Skeletal muscle tissue (tissue), 4 donors: Measurements from ENCODE around the gene DDI1. TPM values are rescaled to one million over a fixed set of nuclear protein-coding genes. Genes with fewer than 3 reads are reported as not detected.
"Not testable (repeated sequence)": the region's sequence is repeated elsewhere in the genome, so short reads cannot be mapped to it uniquely, and the experiment has no call there.

Source experiments
- H3K27ac ChIP-seq: one replicate; pipeline ENCODE4 v1.7.0; 2013; ENCODE audit warnings: mild to moderate bottlenecking, low read depth, low read length, inconsistent platforms
- H3K27me3 ChIP-seq, 3 donors: one replicate each; pipeline ENCODE4 v1.7.0; 2013; ENCODE audit warnings: low read length in 3 of 3; ENCODE audit not compliant: control insufficient read depth in 3 of 3, insufficient read depth in 3 of 3
- H3K36me3 ChIP-seq, 3 donors: one replicate each; pipeline ENCODE4 v1.7.0; 2013; ENCODE audit warnings: low read length in 3 of 3; ENCODE audit not compliant: control insufficient read depth in 3 of 3, insufficient read depth in 3 of 3
- H3K4me1 ChIP-seq, 3 donors: one replicate each; pipeline ENCODE4 v1.7.0; 2013; ENCODE audit warnings: low read length in 3 of 3, mild to moderate bottlenecking in 3 of 3; ENCODE audit not compliant: control insufficient read depth in 3 of 3, insufficient read depth in 3 of 3
- H3K4me3 ChIP-seq, 3 donors: one replicate each; pipeline ENCODE4 v1.7.0; 2013; ENCODE audit warnings: low read length in 3 of 3
- H3K9ac ChIP-seq, 3 donors: one replicate each; pipeline ENCODE4 v1.7.0; 2013; ENCODE audit warnings: low read length in 3 of 3, mild to moderate bottlenecking in 3 of 3, moderate library complexity in 2 of 3, low read depth in 1 of 3
- H3K9me3 ChIP-seq, 3 donors: one replicate each; pipeline ENCODE4 v1.7.0; 2013; ENCODE audit warnings: low read length in 3 of 3; ENCODE audit not compliant: control insufficient read depth in 3 of 3
- total RNA-seq: library from RNA; depleted of rRNA; stranded (reverse); fragments of >200 nt; gene quantifications from one replicate; pipeline ENCODE4 v1.2.3, GENCODE V29; 2014
- donor health status: Osteomylitis.

DDI1 gene
- total RNA-seq, 1 donor from 2014 or later = not detected

DNA sequence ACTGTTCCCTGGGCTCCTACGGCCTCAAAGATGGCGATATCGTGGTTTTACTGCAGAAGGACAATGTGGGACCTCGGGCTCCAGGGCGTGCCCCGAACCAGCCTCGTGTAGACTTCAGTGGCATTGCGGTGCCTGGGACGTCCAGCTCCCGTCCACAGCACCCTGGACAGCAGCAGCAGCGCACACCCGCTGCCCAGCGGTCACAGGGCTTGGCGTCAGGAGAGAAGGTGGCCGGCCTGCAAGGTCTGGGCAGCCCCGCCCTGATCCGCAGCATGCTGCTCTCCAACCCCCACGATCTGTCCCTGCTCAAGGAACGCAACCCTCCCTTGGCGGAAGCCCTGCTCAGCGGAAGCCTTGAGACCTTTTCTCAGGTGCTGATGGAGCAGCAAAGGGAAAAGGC lies 555 bp downstream of the DDI1 start:
- H3K4me3 ChIP-seq = no peak overlapping the region
- H3K27me3 ChIP-seq = no peaks in the 10 kb centered on the region
- no peak overlapping the region for H3K27ac ChIP-seq
- no peak overlapping the region for H3K9ac ChIP-seq
- no peaks in the 10 kb centered on the region for H3K9me3 ChIP-seq
- H3K4me1 ChIP-seq = no peaks in the 10 kb centered on the region
- H3K36me3 ChIP-seq = no peaks in the 10 kb centered on the region

DNA sequence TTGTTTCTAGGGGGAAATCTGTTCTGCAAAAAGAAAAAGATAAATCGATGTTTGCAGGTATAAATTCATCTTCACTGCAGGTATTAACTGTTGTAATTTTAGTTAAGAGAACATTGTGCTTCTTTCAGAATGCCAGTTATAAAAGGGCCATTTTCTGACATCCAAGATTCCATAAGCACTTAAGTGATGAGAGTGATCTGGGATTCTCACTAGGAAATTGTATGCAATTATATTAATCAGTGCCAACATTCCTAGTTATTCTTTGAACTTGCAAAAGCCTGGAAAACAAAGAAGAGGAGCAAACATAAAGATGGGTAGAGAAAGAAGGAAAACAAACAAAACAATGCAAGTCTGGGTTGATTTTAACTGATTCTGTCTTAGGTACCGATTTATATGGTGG lies 5.4 kb downstream of the DDI1 start:
- no peak overlapping the region for H3K9ac ChIP-seq
- H3K27ac ChIP-seq = no peak overlapping the region
- no peaks in the 10 kb centered on the region for H3K4me1 ChIP-seq
- H3K27me3 ChIP-seq = no peaks in the 10 kb centered on the region
- no peak overlapping the region for H3K4me3 ChIP-seq
- no peaks in the 10 kb centered on the region for H3K9me3 ChIP-seq
- H3K36me3 ChIP-seq = no peaks in the 10 kb centered on the region

DNA sequence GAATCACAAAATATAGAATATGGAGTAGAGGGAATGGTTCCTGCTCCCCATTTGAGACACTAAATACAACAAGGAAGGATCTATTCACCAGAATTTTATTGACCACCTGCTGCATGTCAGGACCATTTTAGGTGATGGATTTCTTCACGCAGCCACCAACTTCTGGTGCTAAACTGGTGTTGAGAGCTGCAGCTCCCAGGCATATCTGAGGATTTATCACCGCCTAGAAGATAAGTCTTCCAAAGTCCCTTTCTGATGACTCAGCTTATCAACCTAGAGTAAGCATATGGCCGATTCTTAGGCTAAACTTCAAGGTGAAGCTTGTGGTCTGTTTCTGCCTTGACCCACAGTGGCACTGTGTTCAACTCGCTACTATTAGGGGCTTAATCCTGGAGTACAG lies 6.7 kb downstream of the DDI1 start:
- no peak overlapping the region for H3K4me3 ChIP-seq
- H3K27ac ChIP-seq = no peak overlapping the region
- H3K36me3 ChIP-seq = no peaks in the 10 kb centered on the region
- H3K9ac ChIP-seq = no peak overlapping the region
- H3K27me3 ChIP-seq = no peaks in the 10 kb centered on the region
- no peaks in the 10 kb centered on the region for H3K4me1 ChIP-seq
- H3K9me3 ChIP-seq = no peaks in the 10 kb centered on the region

DNA sequence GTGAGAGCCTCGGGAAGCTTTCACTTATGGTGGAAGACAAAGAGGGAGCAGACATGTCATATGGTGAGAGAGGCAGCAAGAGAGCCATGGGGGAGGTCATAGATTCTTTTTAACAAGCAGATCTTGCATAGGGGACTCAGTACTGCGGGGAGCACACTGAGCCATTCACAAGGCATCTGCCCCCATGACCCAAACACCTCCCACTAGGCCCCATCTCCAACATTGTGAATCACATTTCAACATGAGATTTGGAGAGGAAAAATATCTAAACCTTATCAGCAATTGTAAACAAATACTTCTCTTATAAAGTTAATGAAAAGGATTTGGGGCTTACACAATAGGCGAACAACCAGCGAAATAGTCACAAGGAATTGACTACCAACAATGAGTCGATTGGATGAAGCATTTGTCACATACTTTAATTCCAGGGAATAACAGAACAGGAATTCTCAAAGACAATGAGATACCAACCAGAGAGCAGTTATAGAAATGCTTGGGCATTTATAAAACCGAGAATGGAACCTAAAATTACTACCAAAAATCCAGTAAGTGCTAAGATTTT lies 7.3 kb downstream of the DDI1 start:
- no peaks in the 10 kb centered on the region for H3K4me1 ChIP-seq
- no peak overlapping the region for H3K4me3 ChIP-seq
- H3K27ac ChIP-seq = no peak overlapping the region
- no peaks in the 10 kb centered on the region for H3K27me3 ChIP-seq
- H3K9me3 ChIP-seq = no peaks in the 10 kb centered on the region
- H3K9ac ChIP-seq = no peak overlapping the region
- no peaks in the 10 kb centered on the region for H3K36me3 ChIP-seq

DNA sequence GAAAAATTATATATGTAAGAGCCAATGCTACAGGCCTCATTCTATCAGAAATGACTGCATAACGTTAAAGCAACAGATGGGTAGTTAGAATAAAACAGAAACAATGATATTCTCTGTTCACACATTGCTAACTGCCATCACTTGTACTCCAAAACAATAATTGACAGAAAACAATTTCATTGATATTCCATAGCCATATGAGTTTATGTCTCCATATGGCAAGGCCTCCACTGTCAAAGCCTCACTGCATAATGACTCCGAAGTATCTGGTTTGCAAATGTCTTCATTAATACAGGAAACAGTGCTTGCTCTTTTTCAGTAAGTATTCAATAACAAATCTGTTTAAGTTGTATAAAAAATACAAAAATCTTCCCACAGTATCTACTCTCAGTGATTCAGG lies 9.9 kb downstream of the DDI1 start:
- no peak overlapping the region for H3K9ac ChIP-seq
- no peaks in the 10 kb centered on the region for H3K4me1 ChIP-seq
- H3K4me3 ChIP-seq = no peak overlapping the region
- no peak overlapping the region for H3K27ac ChIP-seq
- no peaks in the 10 kb centered on the region for H3K27me3 ChIP-seq
- no peaks in the 10 kb centered on the region for H3K9me3 ChIP-seq
- no peaks in the 10 kb centered on the region for H3K36me3 ChIP-seq

DNA sequence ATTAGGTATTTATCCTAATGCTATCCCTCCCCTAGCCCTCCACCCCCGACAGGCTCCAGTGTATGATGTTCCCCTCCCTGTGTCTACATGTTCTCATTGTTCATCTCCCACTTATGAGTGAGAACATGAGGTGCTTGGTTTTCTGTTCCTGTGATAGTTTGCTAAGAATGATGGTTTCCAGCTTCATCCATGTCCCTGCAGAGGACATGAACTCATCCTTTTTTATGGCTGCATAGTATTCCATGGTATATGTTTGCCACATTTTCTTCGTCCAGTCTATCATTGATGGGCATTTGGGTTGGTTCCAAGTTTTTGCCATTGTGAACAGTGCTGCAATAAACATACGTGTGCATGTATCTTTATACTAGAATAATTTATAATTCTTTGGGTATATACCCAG lies 10.4 kb downstream of the DDI1 start:
- H3K9me3 ChIP-seq, H3K4me3 ChIP-seq, H3K27me3 ChIP-seq, H3K36me3 ChIP-seq, H3K4me1 ChIP-seq, H3K9ac ChIP-seq, H3K27ac ChIP-seq: not testable (repeated sequence)

DNA sequence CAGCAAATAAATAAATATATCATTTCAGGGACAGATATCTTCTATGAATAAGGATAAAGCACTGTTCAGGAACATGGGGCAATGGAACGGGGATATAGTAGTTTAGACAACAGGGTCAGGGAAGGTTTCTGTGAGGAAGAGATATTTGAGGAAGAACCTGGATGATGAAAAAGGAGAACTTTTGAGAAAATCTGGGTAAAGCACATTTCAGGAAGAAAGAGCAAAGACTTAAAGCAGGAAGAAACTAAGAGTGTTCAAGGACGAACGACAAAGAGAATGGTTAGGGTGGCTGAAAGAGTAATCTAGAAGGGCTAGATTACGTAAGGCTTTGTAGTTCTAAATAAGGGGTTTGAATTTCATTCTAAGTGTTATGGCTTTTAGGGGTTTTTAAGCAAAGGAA lies 12.7 kb downstream of the DDI1 start:
- no peak overlapping the region for H3K4me3 ChIP-seq
- no peak overlapping the region for H3K27ac ChIP-seq
- H3K27me3 ChIP-seq = no peaks in the 10 kb centered on the region
- H3K9me3 ChIP-seq = no peaks in the 10 kb centered on the region
- H3K9ac ChIP-seq = no peak overlapping the region
- H3K4me1 ChIP-seq = no peaks in the 10 kb centered on the region
- no peaks in the 10 kb centered on the region for H3K36me3 ChIP-seq

DNA sequence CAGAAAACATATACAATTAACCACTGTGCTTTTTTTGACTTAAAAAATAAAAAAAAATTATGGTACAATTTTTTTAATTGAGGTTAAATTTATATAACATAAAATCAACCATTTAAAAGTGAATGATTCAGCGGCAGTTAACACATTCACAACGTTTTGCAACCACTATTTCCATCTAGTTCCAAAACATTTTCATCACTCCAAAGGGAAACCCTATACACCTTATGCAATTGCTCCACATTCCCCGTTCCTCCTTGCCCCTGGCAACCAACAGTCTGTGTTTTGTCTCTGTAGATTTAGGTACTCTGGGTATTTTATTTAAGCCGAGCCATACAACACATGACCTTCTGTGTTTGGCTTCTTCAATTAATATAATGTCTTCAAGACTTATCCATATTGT lies 15.3 kb downstream of the DDI1 start:
- Histone ChIP-seq H3K4me1 (no peaks in the 10 kb centered on the region), H3K9me3 (no peaks in the 10 kb centered on the region), H3K9ac (no peak overlapping the region), H3K36me3 (no peaks in the 10 kb centered on the region), H3K27me3 (no peaks in the 10 kb centered on the region), H3K27ac (no peak overlapping the region), H3K4me3 (no peak overlapping the region)

DNA sequence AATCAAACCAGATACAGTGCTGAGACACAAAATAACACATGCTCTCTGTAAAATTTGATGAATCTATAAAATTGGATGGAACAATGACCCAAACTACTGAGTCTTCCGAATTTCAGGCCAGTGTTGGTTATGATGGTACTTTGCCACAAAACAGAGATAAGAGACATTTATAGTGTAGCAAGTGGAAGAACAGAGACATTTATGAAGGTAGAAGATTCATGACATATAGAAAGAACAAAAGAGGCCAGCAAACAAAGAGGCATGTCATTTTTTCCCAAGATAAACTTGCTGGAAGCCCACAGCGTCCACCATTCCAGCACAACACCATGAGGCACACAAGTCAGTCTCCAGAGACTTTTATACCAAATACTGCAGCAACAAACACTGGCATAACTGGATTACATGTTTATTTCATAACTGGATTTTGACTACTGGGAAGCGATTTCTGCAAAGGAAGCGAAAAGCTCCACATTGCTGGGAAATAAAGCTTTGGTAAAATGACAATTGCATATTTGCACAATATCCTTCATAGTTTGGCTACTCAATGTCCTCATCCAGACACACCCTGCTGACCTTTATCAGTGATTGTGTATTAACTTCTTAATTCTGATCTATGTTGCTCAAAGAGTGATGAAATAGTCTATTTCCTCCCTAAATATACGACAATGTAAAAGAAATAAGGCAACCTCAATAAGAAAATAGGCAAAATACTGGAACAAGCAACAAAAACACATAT lies 17.5 kb downstream of the DDI1 start:
- no peak overlapping the region for H3K9ac ChIP-seq
- no peaks in the 10 kb centered on the region for H3K4me1 ChIP-seq
- no peak overlapping the region for H3K27ac ChIP-seq
- no peaks in the 10 kb centered on the region for H3K9me3 ChIP-seq
- H3K27me3 ChIP-seq = no peaks in the 10 kb centered on the region
- no peaks in the 10 kb centered on the region for H3K36me3 ChIP-seq
- H3K4me3 ChIP-seq = no peak overlapping the region

DNA sequence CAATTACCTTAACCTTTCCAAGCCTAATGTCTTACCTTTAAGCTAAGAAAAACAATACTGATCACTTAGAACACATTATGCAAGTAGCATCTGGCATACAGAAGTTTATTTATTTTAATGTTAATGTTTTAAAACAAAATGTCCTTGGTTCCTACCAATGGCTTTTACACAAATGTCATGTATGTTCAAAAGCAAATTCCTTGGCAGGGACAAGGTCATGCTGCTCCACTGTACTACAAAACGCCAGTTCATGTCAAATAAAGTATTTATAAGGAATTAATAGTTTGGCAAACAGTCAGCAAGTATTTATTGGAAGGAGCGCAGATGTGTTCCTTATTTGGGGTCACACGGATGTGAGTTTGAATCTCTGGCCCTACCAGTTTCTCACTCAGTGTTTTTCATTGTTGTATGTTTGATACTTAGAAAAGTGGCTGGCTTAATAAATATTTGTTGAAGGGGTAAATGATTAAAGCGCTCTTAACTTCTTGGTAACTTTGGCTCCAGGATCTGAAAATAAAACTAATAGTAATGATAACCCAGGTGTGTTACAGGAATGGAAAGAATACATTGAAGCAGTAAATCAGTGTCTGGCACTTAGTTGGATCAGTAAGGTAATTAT lies 18.6 kb downstream of the DDI1 start:
- H3K4me3 ChIP-seq = no peak overlapping the region
- no peak overlapping the region for H3K9ac ChIP-seq
- no peaks in the 10 kb centered on the region for H3K9me3 ChIP-seq
- no peak overlapping the region for H3K27ac ChIP-seq
- H3K4me1 ChIP-seq = no peaks in the 10 kb centered on the region
- H3K27me3 ChIP-seq = no peaks in the 10 kb centered on the region
- no peaks in the 10 kb centered on the region for H3K36me3 ChIP-seq
